GM13976 (cell line): ENCODE measurements around the gene FEM1A.
"Not testable (repeated sequence)": the region's sequence is repeated elsewhere in the genome, so short reads cannot be mapped to it uniquely, and the experiment has no call there.

Source experiments
- DNase-seq: peaks from one replicate; pipeline ENCODE4 v3.0.0; 2012; ENCODE audit warnings: low spot score
- in situ Hi-C: fragments of 300-500 bp; cut with MboI; formaldehyde crosslinking; loops from one replicate; pipeline ENCODE4 v1.12.0; 2022; ENCODE audit warnings: low sequenced_read_pairs, mixed read lengths, inconsistent platforms; ENCODE audit not compliant: unreplicated experiment
- TF ChIP-seq, protein P1 (sequence below): IDR thresholded peaks from 2 replicates; pipeline ENCODE4 v1.5.1; 2012; ENCODE audit warnings: borderline replicate concordance, mild to moderate bottlenecking; ENCODE audit not compliant: insufficient read depth; ENCODE audit errors: extremely low read depth, missing control alignments, control extremely low read depth

FEM1A gene, protein sequence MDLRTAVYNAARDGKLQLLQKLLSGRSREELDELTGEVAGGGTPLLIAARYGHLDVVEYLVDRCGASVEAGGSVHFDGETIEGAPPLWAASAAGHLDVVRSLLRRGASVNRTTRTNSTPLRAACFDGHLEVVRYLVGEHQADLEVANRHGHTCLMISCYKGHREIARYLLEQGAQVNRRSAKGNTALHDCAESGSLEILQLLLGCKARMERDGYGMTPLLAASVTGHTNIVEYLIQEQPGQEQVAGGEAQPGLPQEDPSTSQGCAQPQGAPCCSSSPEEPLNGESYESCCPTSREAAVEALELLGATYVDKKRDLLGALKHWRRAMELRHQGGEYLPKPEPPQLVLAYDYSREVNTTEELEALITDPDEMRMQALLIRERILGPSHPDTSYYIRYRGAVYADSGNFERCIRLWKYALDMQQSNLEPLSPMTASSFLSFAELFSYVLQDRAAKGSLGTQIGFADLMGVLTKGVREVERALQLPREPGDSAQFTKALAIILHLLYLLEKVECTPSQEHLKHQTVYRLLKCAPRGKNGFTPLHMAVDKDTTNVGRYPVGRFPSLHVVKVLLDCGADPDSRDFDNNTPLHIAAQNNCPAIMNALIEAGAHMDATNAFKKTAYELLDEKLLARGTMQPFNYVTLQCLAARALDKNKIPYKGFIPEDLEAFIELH

DNA sequence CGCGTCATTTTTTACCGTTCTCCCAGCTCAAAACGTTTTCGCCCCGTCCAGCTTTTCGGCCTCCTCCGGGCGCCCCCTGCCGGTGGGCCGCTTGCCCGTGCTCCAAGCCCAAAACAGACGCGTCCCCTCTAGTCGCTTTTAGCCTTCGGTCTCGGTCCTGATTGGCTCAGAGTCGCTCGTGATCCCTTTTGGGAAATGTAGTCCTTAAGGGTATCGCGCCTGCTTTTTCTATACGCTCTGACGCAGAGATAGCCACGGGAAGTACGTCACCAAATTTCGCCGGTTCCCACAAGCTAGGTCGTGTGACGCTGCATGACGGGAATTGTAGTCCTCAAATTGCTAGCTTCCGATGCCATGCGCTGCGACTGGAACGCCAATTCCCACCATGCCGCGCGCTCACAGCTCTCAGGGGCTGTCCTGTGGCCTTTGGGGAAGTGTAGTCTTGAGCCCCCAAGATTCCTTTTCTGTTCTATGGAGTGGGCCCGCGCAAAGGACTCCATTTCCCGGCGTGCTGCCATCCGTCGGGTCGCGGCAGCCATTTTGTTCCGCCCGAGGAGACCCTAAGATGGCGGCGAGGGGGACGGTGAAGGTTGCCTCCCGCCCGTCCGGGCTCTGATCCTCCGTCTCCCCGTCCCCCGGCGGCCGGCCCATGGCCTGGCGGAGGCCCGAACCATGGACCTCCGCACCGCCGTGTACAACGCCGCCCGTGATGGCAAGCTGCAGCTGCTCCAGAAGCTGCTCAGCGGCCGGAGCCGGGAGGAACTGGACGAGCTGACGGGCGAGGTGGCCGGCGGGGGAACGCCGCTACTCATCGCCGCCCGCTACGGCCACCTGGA, at the start of gene FEM1A:
TSS of gene FEM1A (plus strand) at position 552 of the 836 bp plus-strand sequence. CDS start at position 673, 121 bp downstream.
- in situ Hi-C loops: no loop called here
- peak; percentile 97 for DNase-seq
- TF ChIP-seq, protein P1, sequence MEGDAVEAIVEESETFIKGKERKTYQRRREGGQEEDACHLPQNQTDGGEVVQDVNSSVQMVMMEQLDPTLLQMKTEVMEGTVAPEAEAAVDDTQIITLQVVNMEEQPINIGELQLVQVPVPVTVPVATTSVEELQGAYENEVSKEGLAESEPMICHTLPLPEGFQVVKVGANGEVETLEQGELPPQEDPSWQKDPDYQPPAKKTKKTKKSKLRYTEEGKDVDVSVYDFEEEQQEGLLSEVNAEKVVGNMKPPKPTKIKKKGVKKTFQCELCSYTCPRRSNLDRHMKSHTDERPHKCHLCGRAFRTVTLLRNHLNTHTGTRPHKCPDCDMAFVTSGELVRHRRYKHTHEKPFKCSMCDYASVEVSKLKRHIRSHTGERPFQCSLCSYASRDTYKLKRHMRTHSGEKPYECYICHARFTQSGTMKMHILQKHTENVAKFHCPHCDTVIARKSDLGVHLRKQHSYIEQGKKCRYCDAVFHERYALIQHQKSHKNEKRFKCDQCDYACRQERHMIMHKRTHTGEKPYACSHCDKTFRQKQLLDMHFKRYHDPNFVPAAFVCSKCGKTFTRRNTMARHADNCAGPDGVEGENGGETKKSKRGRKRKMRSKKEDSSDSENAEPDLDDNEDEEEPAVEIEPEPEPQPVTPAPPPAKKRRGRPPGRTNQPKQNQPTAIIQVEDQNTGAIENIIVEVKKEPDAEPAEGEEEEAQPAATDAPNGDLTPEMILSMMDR: peak; percentile 96

DNA sequence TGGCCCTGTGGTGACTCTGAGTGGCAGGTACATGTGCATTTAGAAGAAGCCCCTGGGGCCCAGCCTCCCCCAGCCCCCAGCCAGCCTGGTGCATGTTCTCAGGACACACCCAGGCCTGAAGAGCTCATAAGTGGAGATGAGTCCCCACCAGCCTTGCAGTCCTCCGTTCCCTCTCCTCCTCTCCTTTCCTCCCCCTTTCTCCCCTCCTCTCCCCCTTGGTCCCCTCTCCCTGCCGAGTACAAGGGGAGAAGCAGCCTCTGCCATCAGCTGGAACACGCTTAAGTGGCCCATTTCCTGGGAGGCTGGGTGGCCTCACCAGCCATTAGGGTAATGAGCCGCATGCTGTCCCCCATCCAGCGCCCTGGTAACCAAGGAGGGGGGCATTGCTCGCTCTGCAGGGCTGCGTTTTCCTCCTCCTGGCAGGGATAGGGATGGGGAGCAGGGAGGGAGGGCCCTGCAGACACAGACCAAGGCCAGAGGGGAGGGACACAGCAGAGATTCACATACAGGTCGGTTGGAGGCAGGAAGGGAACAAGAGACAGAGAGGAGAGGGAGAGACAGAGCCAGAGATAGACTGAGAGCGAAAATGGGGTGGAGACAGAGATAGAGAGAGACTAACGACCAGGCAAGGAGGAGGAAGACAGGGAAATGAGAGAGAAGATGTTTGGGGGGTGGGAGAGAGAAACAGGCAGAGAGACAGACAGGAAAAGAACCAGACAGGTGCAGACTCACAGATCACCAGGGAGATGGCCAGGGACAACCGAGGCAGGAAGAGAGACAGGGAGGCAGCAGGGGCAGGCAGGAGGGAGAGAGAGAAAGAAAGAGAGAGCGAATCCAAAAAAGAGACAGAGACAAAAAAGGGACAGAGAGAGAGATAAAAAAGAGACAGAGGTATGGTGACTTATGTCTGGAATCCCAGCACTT, 48.5 kb upstream of the FEM1A start:
- in situ Hi-C loops: no loop called here
- DNase-seq: no peak
- TF ChIP-seq, protein P1: no peak

DNA sequence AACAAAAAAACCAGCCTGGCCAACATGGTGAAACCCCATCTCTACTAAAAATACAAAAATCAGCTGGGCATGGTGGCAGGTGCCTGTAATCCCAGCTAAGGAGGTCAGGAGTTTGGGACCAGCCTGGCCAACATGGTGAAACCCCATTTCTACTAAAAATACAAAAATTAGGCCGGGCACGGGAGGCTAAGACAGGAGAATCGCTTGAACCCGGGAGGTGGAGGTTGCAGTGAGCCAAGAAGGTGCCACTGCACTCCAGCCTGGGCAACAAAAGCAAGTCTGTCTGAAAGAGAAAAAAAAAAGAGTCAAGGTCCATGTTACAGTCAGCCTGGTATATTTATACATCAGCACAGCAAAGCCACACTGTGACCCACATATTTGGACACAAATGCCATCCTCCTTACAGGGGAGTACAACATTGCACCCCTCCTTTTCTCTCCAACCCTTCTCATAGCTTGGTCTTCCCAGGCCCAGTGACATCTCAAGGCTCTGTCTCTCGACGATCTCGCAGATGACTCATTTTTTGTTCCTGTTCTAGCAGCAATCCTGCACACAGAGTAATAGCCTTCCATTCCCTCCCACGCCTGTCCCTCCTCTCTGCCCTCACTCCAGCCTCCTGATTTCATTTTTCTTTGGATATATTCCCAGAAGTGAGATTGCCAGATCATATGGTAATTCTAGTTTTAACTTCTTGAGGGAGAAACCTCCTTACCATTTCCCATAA, 46.9 kb upstream of the FEM1A start:
- TF ChIP-seq, protein P1: no peak
- no peak for DNase-seq

DNA sequence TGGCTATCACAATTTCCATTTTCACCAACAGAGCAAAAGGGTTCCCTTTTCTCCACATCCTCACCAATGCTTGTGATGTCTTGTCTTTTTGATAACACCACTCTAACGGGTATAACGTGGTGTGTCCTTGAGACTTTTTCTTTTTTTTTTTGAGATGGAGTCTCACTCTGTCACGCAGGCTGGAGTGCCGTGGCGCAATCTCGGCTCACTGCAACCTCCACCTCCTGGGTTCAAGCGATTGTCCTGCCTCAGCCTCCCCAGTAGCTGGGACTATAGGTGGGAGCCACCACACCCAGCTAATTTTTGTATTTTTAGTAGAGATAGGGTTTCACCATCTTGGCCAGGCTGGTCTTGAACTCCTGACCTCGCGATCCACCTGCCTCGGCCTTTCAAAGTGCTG, 46.4 kb upstream of the FEM1A start:
- DNase-seq: not testable (repeated sequence)
- in situ Hi-C loops: loop anchor here (5.0 kb wide), 1 partner anchor 37 kb away; no protein-coding TSS in a partner anchor

More for the DNA sequence above, 46.9 kb upstream of the FEM1A start:
- in situ Hi-C loops: loop anchor here (5.0 kb wide), 1 partner anchor 38 kb away; no protein-coding TSS in a partner anchor

DNA sequence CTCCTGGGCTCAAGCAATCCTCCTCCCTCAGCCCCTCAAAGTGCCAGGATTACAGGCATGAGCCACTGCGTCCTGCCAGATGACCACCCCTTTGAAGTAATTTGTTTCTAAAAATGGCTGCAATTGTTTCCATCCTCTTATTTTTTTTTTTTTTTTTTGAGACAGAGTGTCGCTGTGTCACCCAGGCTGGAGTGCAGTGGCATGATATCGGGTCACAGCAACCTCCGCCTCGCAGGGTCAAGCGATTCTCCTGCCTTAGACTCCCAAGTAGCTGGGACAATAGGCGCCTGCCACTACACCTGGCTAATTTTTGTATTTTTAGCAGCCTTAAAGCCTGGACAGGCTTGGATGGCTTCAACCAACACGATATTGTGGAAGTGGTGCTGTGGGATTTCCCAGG, 45.5 kb upstream of the FEM1A start:
- in situ Hi-C loops: loop anchor here (5.0 kb wide), 1 partner anchor 36 kb away; no protein-coding TSS in a partner anchor
- DNase-seq: no peak
- TF ChIP-seq, protein P1: no peak

DNA sequence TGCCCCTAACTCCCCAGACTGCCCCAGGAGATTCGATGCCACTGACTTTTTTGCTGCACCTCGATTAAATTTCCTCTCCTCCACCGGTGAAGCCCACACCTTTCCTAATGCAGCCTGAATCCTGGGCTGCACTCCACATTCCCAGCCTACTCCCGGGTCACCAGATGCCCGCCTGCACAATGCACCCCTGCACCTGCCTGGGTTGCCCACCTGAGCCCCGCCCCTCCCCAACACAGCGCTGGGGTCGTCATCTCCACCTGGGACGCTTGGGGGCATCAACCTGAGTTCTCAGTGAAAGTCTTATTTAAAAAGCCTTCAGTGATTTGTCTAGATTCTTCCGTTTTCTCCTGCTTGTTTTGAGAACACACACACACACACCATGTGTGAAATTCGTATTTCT, 43.3 kb upstream of the FEM1A start:
- TF ChIP-seq, protein P1: no peak
- no peak for DNase-seq
- in situ Hi-C loops: loop anchor here (5.0 kb wide), 1 partner anchor 34 kb away; no protein-coding TSS in a partner anchor
